H1 (cell line): ENCODE data around the gene MAML1.

Experiments used
- CTCF ChIP-seq, 3 experiments: IDR thresholded peaks; 1 replicate in 2 of 3; 2 replicates in 1 of 3; pipeline versions ENCODE4 v1.5.1 to v1.6.1; 2011; ENCODE audit warnings: low read length in 3 of 3, mild to moderate bottlenecking in 3 of 3, inconsistent platforms in 2 of 3, low read depth in 1 of 3, moderate library complexity in 1 of 3; ENCODE audit not compliant: insufficient read depth in 1 of 3; ENCODE audit errors: control extremely low read depth in 1 of 3
- EP300 ChIP-seq, 2 experiments: IDR thresholded peaks; 1 replicate in 1 of 2; 2 replicates in 1 of 2; pipeline ENCODE4 v1.6.1; 2011 to 2012; ENCODE audit warnings: low read depth in 2 of 2, low read length in 2 of 2, mild to moderate bottlenecking in 2 of 2, borderline replicate concordance in 1 of 2, inconsistent platforms in 1 of 2, moderate library complexity in 1 of 2
- EZH2 ChIP-seq: fragments of 200-600 bp; sonication (generic); IDR thresholded peaks from 2 replicates; pipeline ENCODE4 v1.7.1; 2012; ENCODE audit warnings: low read depth, mild to moderate bottlenecking, moderate library complexity, low read length, inconsistent platforms; ENCODE audit not compliant: severe bottlenecking
- JUND ChIP-seq: IDR thresholded peaks from 2 replicates; pipeline ENCODE4 v1.6.1; 2011; ENCODE audit warnings: mild to moderate bottlenecking, improper control_type of control experiment, low read length
- NRF1 ChIP-seq: IDR thresholded peaks from 2 replicates; pipeline ENCODE4 v1.6.1; 2011; ENCODE audit warnings: mild to moderate bottlenecking, low read depth, low read length, improper control_type of control experiment
- POLR2A ChIP-seq, 2 experiments: IDR thresholded peaks; 1 replicate in 1 of 2; 2 replicates in 1 of 2; pipeline ENCODE4 v1.6.1; 2011; ENCODE audit warnings: low read depth in 2 of 2, low read length in 2 of 2, mild to moderate bottlenecking in 2 of 2; ENCODE audit errors: control extremely low read depth in 1 of 2
- POLR2AphosphoS5 ChIP-seq: IDR thresholded peaks from 2 replicates; pipeline ENCODE4 v1.6.1; 2011; ENCODE audit warnings: low read depth, low read length
- RAD21 ChIP-seq, 2 experiments: IDR thresholded peaks in 1 of 2; conservative IDR thresholded peaks in 1 of 2; 2 replicates each; pipeline ENCODE4 v1.6.1; 2011; ENCODE audit warnings: low read depth in 2 of 2, low read length in 2 of 2, improper control_type of control experiment in 1 of 2, inconsistent platforms in 1 of 2, mild to moderate bottlenecking in 1 of 2, moderate library complexity in 1 of 2
- RXRA ChIP-seq: IDR thresholded peaks from 2 replicates; pipeline ENCODE4 v1.6.1; 2011; ENCODE audit warnings: low read depth, mild to moderate bottlenecking, low read length, moderate library complexity; ENCODE audit not compliant: insufficient read depth
- SP4 ChIP-seq: IDR thresholded peaks from 2 replicates; pipeline ENCODE4 v1.6.1; 2012; ENCODE audit warnings: low read length, inconsistent platforms
- SRF ChIP-seq: IDR thresholded peaks from 2 replicates; pipeline ENCODE4 v1.6.1; 2011; ENCODE audit warnings: mild to moderate bottlenecking, low read depth, low read length, moderate library complexity
- YY1 ChIP-seq: IDR thresholded peaks from 2 replicates; pipeline ENCODE4 v1.6.1; 2011; ENCODE audit warnings: low read depth, mild to moderate bottlenecking, low read length
- TF ChIP-seq, protein P1 (sequence below): IDR thresholded peaks from 2 replicates; pipeline ENCODE4 v1.6.1; 2012; ENCODE audit warnings: inconsistent platforms

DNA sequence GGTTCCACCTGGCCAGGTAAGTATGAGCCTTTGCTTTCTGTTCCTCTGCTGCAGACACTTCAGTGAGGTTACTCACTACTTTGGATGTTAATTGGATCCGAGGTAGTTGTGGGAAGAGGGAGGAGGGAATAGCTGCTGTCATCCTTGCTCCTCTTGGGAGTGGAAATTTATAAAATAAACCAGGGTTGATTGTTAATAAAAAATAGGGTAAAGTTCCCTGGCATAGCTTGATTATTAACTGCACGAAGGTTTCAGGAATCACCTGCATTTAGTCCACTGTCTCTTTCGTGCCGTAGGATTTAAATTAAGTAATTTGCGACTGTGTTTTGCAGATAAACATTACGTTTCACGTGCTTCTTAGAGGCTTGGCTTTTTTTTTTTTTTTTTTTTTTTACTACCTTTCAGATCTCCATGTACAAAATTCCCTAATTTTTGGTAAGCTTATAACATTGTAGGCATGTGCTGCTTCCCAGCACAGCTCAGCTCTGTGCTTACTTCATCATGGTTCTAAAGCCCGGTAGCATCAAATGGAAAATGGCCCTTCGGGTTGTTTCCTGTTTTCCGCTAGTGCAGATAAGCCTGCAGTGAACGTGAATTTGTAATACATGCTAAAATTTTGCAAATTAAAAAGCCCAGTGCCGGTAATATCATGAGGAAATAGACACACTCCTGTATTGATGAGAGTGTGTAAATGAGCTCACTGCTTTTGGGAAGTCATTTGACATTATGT, 34.3 kb downstream of the MAML1 start:
- TF ChIP-seq EZH2: no peak
- TF ChIP-seq YY1: no peak
- TF ChIP-seq POLR2A (IDR thresholded peaks at IDR 0.05; ENCODE audit: control extremely low read depth in 1 of 2, low read depth in 2 of 2, low read length in 2 of 2): no peak
- TF ChIP-seq CTCF (IDR thresholded peaks at IDR 0.05; ENCODE audit: control extremely low read depth in 1 of 3, insufficient read depth in 1 of 3, low read depth in 1 of 3, low read length in 3 of 3): no peak
- no peak for TF ChIP-seq RAD21 (IDR thresholded peaks at IDR 0.05 in 1 of 2, conservative IDR thresholded peaks at IDR 0.05 in 1 of 2; ENCODE audit: low read depth in 2 of 2, low read length in 2 of 2)
- TF ChIP-seq, protein P1, sequence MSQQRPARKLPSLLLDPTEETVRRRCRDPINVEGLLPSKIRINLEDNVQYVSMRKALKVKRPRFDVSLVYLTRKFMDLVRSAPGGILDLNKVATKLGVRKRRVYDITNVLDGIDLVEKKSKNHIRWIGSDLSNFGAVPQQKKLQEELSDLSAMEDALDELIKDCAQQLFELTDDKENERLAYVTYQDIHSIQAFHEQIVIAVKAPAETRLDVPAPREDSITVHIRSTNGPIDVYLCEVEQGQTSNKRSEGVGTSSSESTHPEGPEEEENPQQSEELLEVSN: no peak
- no peak for TF ChIP-seq SP4
- no peak for TF ChIP-seq EP300 (IDR thresholded peaks at IDR 0.05; ENCODE audit: borderline replicate concordance in 1 of 2, low read depth in 2 of 2, low read length in 2 of 2)
- no peak for TF ChIP-seq POLR2AphosphoS5
- TF ChIP-seq SRF: no peak
- no peak for TF ChIP-seq JUND
- TF ChIP-seq RXRA: no peak
- TF ChIP-seq NRF1: no peak
